ENCODE data around the gene DGKI. TPM values are rescaled to one million over a fixed set of nuclear protein-coding genes. Genes with fewer than 3 reads are reported as not detected.
A peak's percentile ranks its signal among the peaks of the same experiment; 100 is the strongest.

Gene DGKI
- total and polyA plus RNA-seq, 9 of the 15 experiments (the other 6 are each of a cell fraction or from before 2014, with no cell fraction given) = 0.11 to 0.54 (median 0.15) TPM; not detected in 5

- CTCF ChIA-PET (ENCODE audit: low intra/inter-chr PET ratio) = no interaction called here
- Histone ChIP-seq H3K27ac (ENCODE audit: extremely low read depth, low read depth, low read length) (no peak overlapping the region), H3K9me3 (replicated peaks; ENCODE audit: control insufficient read depth, insufficient read depth, low read depth, low read length) (no peaks in the 10 kb centered on the region), H3K79me2 (ENCODE audit: control insufficient read depth, insufficient read depth, low read length) (no peaks in the 10 kb centered on the region), H3K9me1 (ENCODE audit: control insufficient read depth, insufficient read depth, low read length) (no peaks in the 10 kb centered on the region), H3K4me3 (no peak overlapping the region), H3K9ac (ENCODE audit: insufficient read depth in 1 of 2, low read depth in 2 of 2, low read length in 2 of 2) (no peak overlapping the region), H3K36me3 (ENCODE audit: control insufficient read depth, insufficient read depth, low read length) (no peaks in the 10 kb centered on the region), H4K20me1 (replicated peaks; ENCODE audit: control insufficient read depth, insufficient read depth, low read length) (no peaks in the 10 kb centered on the region), H2AFZ (ENCODE audit: low read depth, low read length) (no peak overlapping the region), H3K4me2 (ENCODE audit: insufficient read depth, low read length) (no peak overlapping the region), H3K27me3 (ENCODE audit: control insufficient read depth in 2 of 2, insufficient read depth in 2 of 2, low read length in 2 of 2) (peaks cover 18 to 25% of the 10 kb centered on the region in 2 experiments), H3K4me1 (replicated peaks in 1 of 2; ENCODE audit: control insufficient read depth in 2 of 2, insufficient read depth in 2 of 2, low read length in 2 of 2) (no peaks in the 10 kb centered on the region)
- ATAC-seq = no peak
- DNase-seq (ENCODE audit: extremely low read depth in 1 of 4, low spot score in 3 of 4) = no peak
- under 1% methylated on average over 7 of the region's 7 CpGs for WGBS (ENCODE audit: insufficient coverage, low coverage, missing lambda C conversion rate)
- peak; percentile 47 for TF ChIP-seq RFX1 (IDR thresholded peaks at IDR 0.05)
- no peak for TF ChIP-seq YBX1 (IDR thresholded peaks at IDR 0.05)
- no peak for TF ChIP-seq ZBTB17 (CRISPR knock-in tag; IDR thresholded peaks at IDR 0.05)
- no peak for TF ChIP-seq STAT5A (IDR thresholded peaks at IDR 0.05; ENCODE audit: borderline replicate concordance, low read length)
- TF ChIP-seq GTF2E2 (tag; IDR thresholded peaks at IDR 0.05) = no peak
- POLR2A ChIA-PET = interaction anchor here (0.6 to 1.4 kb wide), 5 partner anchors 8 to 622 kb away, joined by 3 to 5 read pairs (median 3); no protein-coding TSS in a partner anchor
- no peak for FAIRE-seq
- intact Hi-C loops (cut with micrococcal nuclease) (no loop called here), in situ Hi-C loops (cut with MboI) (no loop called here)
- no TSS peak for BruUV-seq (replicated peaks)
Observed at GRCh38 chr7:137670222-137671064, 176.3 kb downstream of the DGKI start.

- in situ Hi-C loops (cut with MboI) = no loop called here
- Histone ChIP-seq H3K9me1 (ENCODE audit: control insufficient read depth, insufficient read depth, low read length) (no peaks in the 10 kb centered on the region), H3K9ac (ENCODE audit: insufficient read depth in 1 of 2, low read depth in 2 of 2, low read length in 2 of 2) (no peak overlapping the region), H3K27me3 (ENCODE audit: control insufficient read depth in 2 of 2, insufficient read depth in 2 of 2, low read length in 2 of 2) (peaks cover 25 to 26% of the 10 kb centered on the region in 2 experiments), H3K4me2 (ENCODE audit: insufficient read depth, low read length) (no peak overlapping the region), H2AFZ (ENCODE audit: low read depth, low read length) (no peak overlapping the region), H3K27ac (ENCODE audit: extremely low read depth, low read depth, low read length) (no peak overlapping the region), H3K4me1 (replicated peaks in 1 of 2; ENCODE audit: control insufficient read depth in 2 of 2, insufficient read depth in 2 of 2, low read length in 2 of 2) (no peaks in the 10 kb centered on the region), H3K4me3 (no peak overlapping the region), H4K20me1 (replicated peaks; ENCODE audit: control insufficient read depth, insufficient read depth, low read length) (no peaks in the 10 kb centered on the region), H3K9me3 (replicated peaks; ENCODE audit: control insufficient read depth, insufficient read depth, low read depth, low read length) (no peaks in the 10 kb centered on the region), H3K79me2 (ENCODE audit: control insufficient read depth, insufficient read depth, low read length) (no peaks in the 10 kb centered on the region), H3K36me3 (ENCODE audit: control insufficient read depth, insufficient read depth, low read length) (no peaks in the 10 kb centered on the region)
- ChIA-PET POLR2A (no interaction called here), CTCF (ENCODE audit: low intra/inter-chr PET ratio) (no interaction called here)
- FAIRE-seq (no peak), ATAC-seq (no peak), DNase-seq (ENCODE audit: extremely low read depth in 1 of 4, low spot score in 3 of 4) (no peak)
- intact Hi-C loops (cut with micrococcal nuclease) = no loop called here
- BruUV-seq (replicated peaks) = no TSS peak
- WGBS (ENCODE audit: insufficient coverage, low coverage, missing lambda C conversion rate) = 0% methylated on average over 2 of the region's 2 CpGs
- TF ChIP-seq PCBP2 (IDR thresholded peaks at IDR 0.05; ENCODE audit: low read depth, low read length, poor library complexity, severe bottlenecking) = no peak
- TF ChIP-seq FOXM1 (IDR thresholded peaks at IDR 0.05; ENCODE audit: low read depth) = no peak
- no peak for TF ChIP-seq FOXM1 (CRISPR knock-in tag; IDR thresholded peaks at IDR 0.05; ENCODE audit: low read depth)
- TF ChIP-seq RAD51 (IDR thresholded peaks at IDR 0.05; ENCODE audit: borderline replicate concordance, low read depth) = no peak
- no peak for TF ChIP-seq MTA2 (IDR thresholded peaks at IDR 0.05; ENCODE audit: low read depth)
- TF ChIP-seq ZNF408 (CRISPR knock-in tag; IDR thresholded peaks at IDR 0.05; ENCODE audit: low read depth) = no peak
- TF ChIP-seq TCFL5 (CRISPR knock-in tag; conservative IDR thresholded peaks at IDR 0.05) = no peak
- no peak for TF ChIP-seq BRF1 (IDR thresholded peaks at IDR 0.05; ENCODE audit: borderline replicate concordance, extremely low read depth, insufficient read length)
- TF ChIP-seq SRF (CRISPR knock-in tag; IDR thresholded peaks at IDR 0.05) = no peak
- no peak for TF ChIP-seq KDM4B (IDR thresholded peaks at IDR 0.05; ENCODE audit: borderline replicate concordance in 2 of 2, low read depth in 1 of 2)
- no peak for TF ChIP-seq ZNF76 (CRISPR knock-in tag; IDR thresholded peaks at IDR 0.05; ENCODE audit: borderline replicate concordance)
Observed at GRCh38 chr7:137669706-137670105, 177.1 kb downstream of the DGKI start.
